Head of caudate nucleus (tissue), 42 donors: ENCODE results near the gene ZG16B.
A peak's percentile ranks its signal among the peaks of the same experiment; 100 is the strongest.

Source experiments
- DNase-seq, 42 donors: peaks; one replicate each; pipeline versions ENCODE4 v3.0.0 to v3.0.0-alpha.2; 2020 to 2021; ENCODE audit warnings: mixed read lengths in 7 of 42
- intact Hi-C: fragments of 100-400 bp; cut with DNase I; formaldehyde crosslinking; loops from one replicate; pipeline ENCODE4 v1.15.0; 2022

ZG16B gene

DNA sequence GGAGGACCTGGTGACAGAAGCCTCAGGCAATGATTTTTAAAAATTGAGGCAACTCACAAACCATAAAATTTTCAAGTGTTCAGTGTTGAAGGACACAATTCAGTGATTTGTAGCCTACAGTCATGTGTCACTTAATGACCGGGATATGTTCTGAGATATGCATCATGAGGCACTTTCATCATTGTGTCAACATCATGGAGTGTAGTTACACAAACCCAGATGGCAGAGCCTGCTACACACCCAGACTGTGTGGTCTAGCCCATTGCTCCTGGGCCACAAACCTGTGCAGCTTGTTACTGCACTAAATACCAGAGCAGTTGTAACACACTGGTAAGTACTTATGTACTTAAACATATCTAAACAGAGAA, 30.3 kb upstream of the ZG16B start:
- intact Hi-C loops, result no loop called here
- no peak for DNase-seq

DNA sequence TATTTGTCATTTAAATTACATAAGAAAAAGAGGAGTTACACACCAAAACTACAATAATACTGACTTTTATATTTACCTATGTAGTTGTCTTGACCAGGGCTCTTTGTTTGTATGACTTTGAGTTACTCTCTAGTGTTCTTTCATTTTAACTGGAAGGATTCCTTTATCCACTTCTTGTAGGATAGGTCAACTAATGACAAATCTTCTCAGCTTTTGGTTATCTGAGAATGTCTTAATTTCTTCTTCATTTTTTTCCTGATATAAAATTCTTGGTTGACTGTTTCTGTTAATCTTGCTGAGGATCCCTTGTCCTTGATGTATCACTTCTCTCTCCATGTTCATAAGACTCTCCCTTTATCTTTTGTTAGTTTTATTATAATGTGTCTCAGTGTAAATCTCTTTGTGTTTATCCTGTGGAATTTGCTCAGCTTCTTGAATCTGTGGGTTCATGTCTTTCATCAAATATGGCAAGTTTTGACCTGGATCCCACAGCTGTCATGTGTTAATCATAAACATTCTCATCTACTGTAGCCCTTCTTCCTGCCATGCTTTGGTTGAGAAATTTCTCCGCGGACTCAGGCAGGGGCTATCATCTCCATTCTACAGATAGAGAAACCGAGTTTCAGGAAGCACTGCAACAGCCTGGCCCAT, 26.4 kb upstream of the ZG16B start:
- intact Hi-C loops, result no loop called here
- DNase-seq, result no peak

DNA sequence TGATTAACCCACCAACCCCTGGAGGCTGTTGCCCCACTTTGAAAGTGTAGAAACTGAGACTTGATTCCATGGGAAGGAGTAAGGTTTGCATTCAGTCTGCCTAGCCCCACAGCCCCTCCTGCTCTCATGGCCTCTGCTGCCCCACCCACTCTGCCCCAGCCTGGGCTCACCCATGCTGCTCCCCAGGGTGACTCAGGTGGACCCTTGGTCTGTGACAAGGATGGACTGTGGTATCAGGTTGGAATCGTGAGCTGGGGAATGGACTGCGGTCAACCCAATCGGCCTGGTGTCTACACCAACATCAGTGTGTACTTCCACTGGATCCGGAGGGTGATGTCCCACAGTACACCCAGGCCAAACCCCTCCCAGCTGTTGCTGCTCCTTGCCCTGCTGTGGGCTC, 25.4 kb upstream of the ZG16B start:
- intact Hi-C loops, result no loop called here
- no peak for DNase-seq

DNA sequence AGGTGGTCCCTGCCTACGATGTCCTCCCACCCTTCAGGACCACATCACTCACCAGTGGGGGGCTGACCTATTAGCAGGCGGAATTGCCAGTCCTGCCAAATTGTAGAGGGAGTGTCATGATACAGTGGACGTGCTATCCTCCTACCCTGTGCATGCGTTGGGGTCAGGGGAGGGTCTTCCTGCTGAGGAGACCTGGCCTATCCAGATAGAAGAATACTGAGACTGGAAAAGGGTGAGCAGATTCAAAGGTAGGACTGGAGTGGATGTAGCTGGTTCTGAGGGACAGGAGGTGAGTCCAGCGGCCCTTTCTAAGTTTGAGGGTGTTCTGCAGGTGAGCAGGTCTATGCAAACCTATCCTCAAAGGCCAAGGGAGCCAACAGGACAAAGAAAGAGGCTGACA, 23.8 kb upstream of the ZG16B start:
- DNase-seq, result no peak
- intact Hi-C loops, result no loop called here

DNA sequence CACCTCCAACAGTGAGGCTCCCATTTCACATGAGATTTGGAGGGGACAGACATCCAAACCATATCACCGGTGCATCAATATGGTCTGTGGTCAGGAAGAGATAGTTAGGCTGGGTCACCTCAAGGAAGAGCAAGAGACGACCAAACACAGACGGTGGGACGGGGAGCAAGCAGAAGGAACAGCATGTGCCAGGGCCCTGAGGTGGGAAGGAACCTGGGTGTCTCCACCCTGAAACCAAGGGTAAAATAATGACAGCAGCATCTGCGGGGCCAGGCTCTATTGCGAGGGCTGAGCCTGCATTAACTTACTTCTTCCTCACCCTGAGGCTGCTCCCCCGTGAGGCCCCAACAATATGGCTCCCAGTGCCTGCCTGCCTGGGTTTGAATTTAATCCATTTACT, 21.9 kb upstream of the ZG16B start:
- intact Hi-C loops, result no loop called here
- no peak for DNase-seq

DNA sequence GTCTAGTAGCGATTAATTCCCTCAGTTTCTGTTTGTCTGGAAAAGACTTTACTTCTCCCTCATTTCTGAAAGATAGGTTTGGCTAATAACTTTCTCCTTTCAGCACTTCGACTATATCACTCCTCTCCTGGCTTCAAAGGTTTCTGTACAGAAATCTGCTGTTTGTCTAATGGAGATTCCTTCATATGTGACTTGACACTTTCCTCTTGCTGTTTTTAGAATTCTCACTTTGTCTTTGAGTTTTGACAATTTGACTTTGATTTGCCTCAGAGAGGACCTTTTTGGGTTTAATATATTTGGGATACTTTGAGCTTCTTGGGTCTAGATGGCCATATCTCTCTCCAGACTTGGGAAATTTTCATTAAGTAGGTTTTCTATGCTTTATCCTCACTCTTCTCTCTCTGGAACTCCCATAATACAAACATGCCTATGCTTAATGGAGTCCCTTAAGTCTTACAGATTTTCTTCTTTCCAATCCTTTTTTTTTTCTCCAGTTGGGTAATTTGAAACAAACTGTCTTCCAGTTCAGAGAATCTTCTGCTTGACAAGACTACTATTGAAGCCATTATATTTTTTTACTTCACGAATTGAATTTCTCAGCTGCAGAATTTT, 20.8 kb upstream of the ZG16B start:
- no peak for DNase-seq
- intact Hi-C loops, result no loop called here

DNA sequence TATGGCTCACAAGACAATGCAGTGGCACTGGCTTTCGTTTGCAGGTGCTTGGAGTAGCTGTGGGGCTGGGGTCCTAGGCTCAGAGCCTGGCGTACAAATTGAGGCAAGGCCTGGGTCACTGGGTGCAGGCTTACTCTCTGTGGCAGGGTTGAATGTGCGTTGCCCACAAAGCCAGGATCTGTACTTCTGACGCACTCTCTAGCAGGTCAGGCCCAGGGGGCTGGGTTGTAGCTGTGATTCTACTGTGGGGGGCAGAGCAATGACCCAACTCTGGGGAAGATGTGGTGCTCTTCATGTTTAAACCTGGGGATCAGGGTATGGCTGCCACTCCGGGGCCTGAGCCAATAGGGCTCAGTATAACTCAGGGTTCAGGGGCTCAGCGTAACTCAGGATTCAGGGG, 19.5 kb upstream of the ZG16B start:
- no peak for DNase-seq
- intact Hi-C loops, result no loop called here

DNA sequence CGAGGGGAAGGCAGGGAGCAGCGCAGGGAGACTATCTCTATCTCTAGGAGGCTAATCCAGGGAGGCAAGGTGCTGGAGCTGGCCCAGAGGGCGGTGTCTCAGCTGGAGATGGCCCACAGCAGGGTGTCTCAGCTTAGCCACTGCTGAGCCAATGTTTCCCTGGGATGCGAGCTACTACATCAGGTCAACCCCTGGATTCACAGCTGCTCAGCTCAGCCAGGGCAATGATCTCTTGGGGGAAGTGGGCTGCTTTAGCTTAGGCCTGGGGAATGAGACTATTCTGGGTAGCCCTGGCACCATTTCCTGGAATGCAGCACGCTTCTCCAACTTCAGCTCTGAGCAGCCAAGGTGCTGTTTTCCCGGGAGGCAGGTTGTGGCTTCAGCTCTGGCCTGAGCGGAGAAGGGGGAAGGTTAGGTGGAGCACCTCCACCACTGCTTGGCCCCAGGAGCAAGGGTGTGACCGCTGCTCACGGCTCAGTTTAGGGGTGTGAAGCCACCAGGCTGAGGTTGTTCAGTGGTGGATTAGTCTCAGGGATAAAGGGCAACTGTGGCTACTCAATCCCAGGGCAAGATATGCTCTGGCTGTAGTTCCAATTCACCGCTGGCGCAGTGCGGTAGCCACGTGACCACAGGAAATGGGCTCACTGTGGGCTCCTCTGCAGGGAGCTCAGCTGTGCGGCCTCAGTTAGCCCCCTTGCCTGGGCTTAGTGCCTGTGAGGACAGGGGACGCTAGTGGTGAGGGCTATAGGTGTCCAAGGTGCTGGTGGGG, 18.2 kb upstream of the ZG16B start:
- DNase-seq, result no peak
- intact Hi-C loops, result no loop called here

DNA sequence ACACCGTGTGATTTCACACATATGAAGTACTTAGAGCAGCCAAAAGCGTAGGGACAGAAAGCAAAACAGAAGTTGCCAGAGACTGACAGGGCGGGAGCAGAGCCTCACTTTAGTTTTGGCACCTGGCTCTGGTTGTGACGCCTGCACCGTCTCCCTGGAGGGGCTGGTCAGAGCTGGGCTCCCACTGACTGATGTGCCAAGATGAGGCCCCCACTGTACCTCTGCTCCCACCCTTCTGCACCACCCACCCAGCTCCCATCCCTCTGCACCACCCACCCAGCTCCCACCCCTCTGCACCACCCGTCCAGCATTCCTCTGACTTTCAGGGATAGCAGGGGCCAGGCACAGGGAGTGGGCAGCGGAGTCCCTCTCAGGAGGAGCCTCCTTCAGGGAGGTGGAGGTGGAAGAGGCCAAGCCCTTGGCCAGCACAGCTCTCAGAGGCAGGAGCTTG, 16.3 kb upstream of the ZG16B start:
- intact Hi-C loops, result no loop called here
- peak in 1 of 42 donors; percentile 16 for DNase-seq

DNA sequence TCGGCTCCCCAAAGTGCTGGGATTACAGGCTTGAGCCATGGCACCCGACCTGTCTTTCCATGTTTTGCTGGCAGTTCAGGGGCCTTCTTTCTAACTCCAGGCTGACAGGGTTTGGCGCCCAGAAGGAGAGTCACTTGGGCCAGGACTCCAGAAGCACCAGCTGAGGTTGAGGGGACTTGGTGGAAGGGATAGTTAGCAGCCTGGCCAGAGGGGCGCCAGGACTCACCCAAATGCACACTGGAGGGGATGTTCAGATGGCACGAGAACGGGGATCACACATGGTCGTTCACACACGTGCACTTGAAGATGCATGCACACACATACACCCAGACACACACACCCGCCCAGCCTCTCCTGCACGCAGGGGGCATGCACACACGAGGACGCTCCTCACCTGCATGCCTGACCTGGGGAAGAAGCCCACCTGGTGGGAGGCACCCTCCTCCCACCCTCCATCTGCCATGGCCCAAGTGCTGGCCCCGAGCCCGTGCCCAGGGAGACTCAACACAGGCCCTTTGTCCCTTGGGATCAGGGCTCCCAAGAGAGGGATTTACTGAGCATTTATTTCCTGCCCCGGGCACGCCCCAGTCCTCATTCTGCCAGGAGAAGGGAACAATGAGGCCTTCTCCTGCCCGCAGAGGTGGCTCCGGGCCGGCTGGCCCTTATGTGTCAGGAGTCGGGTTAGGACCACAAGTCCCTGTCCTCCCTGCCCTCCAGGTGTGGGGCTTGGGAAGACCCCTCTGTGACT, 15.4 kb upstream of the ZG16B start:
- peak in 1 of 42 donors; percentile 22 for DNase-seq
- intact Hi-C loops, result no loop called here

DNA sequence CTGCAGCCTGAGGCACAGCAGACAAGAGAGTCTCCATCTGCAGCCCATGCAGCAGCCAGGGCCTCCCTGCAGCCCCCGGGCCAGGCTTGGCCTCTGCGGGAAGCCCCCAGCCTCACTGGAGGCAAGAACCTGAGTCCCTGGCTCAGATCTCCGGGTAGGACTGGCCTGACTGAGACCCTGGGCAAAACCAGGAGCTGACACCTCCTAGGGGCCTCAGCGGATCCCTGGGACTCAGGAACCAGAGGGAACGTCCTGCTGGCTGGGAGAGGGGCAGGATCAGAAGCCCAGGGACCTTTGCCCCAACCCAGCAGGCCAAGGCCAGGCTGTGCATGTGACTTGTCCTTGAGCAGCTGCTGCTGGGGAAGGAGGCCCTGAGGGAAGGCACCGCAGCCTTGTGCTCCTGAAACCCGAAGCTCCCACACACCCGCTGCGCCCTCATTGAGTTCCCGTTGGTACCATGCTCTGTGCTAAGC, 14.8 kb upstream of the ZG16B start:
- peak in 1 of 42 donors; percentile 7 for DNase-seq
- intact Hi-C loops, result no loop called here

DNA sequence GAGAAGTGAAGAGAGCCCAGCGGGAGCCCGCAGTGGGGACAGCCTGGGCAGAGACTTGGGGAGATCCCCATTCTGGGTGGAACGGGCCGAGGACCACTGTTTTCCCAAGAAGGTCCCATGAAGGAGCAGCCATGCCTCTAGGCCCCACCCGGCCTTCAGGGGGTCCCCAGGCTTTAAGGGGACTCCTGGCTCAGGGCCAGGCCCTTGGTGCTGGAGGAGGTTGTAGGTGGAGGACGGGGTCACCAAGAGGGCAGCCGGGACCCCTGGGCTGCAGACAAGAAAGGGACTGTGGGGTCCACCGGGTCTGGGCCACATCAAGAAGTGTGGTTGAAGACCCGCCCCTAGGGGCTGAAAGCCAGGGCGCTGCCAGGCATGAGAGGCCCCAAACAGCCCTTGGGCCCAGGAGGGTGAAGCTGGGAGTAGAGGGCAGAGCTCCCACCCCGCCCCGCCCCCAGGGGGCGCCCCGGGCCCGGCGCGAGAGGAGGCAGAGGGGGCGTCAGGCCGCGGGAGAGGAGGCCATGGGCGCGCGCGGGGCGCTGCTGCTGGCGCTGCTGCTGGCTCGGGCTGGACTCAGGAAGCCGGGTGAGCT, 13.3 kb upstream of the ZG16B start, which contains the start of gene PRSS21:
Gene PRSS21 (plus strand): TSS at position 487 of the 589 bp plus-strand sequence. CDS start 32 bp downstream, at position 519.
- intact Hi-C loops, result no loop called here
- peak in 1 of 42 donors; percentile 2 for DNase-seq

DNA sequence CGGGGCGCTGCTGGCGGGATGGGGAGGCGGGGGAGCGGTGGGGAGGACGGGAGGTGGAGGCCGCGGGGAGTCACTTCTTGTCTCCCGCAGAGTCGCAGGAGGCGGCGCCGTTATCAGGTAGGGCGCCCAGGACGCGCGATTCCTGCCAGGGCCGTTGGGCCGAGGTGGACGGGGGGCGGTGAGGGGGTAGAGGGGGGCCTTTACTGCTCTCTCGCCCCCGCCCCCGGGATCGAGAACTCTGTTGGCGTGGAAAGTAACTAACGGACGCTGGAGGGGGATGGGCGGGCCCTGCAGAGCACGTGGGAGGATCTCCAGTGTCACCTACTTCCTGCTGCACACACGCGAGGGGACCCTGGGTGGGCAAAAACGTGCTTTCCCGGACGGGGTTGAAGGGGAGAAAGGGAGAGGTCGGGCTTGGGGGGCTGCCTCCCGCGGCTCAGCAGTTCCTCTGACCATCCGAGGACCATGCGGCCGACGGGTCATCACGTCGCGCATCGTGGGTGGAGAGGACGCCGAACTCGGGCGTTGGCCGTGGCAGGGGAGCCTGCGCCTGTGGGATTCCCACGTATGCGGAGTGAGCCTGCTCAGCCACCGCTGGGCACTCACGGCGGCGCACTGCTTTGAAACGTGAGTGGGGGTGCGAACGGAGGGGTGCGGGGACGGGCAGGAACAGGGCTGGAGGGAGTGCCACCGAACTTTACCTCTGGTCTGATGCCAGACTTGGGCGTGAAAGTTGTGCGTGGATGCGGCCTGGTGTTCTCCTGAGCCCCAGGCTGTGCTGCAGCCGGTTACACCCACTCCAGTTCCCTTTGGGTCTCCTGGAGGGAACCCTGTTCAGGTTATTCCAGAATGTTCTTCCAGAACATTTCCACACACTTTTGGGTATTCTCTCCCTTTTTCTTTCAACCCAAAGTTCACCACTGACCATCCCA, 12.5 kb upstream of the ZG16B start:
- intact Hi-C loops, result no loop called here
- peak in 1 of 42 donors; percentile 24 for DNase-seq

DNA sequence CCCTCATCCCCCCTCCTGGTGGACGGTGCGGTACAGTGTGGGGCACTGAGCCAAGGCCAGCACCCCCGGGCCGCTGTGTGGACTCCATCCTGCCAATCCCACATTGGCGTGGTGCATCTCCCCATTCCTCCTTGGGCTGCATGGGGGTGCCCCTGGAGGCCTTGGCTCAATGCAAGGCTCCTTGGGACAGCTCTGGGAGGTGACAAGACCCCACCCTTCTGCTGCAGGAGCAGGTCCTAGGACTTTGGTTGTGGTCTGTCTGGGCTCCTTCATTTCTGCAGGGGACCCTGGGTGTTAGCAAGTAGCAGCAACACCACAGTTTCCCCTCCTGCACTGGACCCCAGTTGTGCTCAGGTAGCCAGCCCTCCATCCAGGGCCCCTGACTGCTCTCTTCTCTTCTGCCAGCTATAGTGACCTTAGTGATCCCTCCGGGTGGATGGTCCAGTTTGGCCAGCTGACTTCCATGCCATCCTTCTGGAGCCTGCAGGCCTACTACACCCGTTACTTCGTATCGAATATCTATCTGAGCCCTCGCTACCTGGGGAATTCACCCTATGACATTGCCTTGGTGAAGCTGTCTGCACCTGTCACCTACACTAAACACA, 11.7 kb upstream of the ZG16B start:
- intact Hi-C loops, result no loop called here
- DNase-seq, result peak in 1 of 42 donors; percentile 6

DNA sequence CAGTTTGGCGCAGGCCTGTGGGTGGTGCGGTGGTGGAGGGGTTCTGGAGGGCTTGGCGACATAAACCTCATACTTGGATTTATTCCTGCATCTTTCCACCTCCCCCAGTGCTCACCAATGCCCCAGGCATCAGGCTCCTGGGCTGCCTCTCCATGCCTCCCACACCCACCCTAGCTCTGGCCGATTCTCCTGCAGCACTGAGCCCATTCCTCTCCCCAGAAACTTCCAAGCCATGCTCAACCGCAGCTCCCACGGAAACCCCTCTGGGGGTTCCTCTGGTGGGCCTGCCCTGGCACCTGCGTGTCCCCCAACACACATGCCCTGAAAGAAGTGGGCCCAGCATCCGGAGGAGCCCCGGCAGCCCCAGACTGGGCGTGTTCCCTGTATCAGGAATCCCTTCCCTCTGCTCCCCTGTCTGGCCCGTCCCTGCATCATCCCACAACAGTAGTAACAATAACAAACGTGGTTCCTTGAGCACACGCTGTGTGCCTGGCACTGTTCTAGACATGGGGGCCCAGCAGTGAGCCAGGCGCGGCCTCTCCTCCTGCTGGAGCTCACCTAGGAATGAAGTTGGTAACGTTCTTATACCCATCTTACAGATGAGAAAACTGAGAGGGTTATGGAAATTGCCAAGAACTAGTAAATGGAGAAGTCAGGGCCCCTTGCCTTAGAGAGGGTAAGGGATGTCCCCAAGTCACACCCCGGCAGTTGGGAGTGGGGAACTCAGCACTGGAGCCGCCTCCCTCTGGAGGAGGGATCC, 10.7 kb upstream of the ZG16B start:
- peak in 1 of 42 donors; percentile 16 for DNase-seq
- intact Hi-C loops, result no loop called here

DNA sequence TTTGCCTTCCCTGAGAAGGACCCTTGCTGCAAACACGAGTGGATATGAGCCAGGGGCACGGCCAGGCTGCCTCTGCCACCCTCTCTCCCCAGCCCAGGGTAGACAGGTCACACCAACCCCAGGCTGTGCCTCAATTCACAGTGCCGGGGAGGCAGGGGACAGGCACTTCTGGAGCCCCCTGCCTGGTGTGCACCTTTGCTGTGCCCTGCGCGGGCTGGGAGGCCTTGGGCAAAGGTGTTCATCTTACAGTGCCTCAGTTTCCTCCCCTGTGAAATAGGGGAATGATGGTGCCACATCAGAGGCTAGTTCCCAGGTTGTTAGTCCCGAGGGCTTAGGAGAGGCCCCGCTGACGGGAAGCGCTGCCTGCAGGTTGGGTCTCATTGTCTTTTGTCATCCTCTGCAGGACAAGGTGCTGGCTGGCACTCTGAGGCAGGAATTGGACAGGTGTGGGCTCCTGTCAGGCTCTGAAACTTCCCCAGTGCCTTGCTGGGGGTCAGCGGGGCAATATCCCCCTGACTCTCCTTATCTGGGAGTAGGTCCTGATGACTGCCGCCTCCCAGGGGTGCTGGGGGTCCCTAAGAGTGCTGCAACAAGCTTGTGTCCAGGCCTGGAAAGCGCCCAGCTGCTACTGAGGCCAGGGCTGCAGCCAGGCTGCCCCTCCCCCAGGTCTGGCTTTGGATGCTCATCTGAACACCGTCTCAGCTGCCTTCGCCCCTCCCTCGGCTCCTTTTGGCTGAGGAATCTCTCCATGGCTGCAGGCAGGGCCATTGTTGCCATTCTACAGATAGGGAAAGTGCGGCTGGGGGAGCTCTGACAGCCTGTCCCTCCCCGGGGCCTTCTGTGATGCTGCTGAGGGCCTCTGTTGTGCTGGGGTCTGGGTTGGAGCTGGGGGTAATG, 9.9 kb upstream of the ZG16B start:
- peak in 1 of 42 donors; percentile 1 for DNase-seq
- intact Hi-C loops, result no loop called here
